Ramos (cell line): ENCODE data around the gene DDB1.

Source experiments
- in situ Hi-C: fragments of 300-500 bp; cut with MboI; formaldehyde crosslinking; loops from one replicate; pipeline ENCODE4 v1.14.3; 2022; ENCODE audit warnings: low sequenced_read_pairs; ENCODE audit not compliant: unreplicated experiment

DDB1 gene

DNA sequence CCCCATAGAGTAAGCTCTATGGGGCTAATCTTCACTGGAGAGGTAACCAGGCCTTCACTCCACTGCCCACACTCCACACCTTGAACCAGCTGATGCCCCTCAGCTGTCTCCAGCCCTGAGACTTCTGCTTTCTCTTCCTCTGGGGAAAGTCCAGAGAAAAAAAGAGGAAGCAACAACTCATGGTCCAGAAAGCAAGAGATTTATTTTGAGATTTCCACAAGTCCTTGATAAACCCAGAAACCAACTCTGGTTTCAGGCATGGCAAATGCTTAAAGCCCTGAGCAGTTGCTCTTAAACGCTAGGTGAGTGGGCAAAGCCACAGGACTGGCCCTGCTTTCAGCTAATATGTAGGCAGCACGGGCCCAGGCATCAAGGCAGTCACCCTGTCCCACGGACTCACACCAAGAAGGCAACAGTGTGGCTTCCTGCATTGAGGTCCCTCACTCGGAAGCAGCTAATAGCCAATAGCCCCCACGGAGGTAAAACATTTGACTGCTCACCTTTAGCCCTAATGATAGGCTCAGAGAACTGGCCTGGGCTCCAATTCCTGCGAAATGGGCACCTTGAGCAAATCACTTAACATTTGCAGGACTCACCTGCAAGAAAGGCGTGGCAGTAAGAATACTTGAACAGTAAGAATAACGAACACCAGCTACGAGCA, 24.5 kb upstream of the DDB1 start:
- in situ Hi-C loops, result no loop called here

DNA sequence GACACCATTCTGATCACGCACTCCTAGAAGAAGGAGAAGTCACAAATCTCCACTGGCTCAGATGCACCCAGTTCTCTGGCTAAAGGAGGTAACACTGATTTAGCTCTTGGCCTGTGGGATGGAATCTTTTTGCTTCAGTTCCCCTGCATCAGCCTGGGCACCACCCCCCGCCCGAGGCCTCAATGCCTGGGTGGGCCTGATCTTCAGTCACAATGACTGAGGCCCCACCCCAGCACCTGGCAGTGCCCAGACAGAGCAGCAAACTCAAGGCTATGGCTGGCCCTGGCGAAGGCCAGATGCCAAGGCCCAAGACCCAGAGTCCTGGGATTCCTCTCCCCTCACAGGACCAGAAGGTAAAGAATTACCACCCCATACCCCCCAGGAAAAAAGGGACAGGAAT, 23.8 kb upstream of the DDB1 start:
- in situ Hi-C loops, result no loop called here

DNA sequence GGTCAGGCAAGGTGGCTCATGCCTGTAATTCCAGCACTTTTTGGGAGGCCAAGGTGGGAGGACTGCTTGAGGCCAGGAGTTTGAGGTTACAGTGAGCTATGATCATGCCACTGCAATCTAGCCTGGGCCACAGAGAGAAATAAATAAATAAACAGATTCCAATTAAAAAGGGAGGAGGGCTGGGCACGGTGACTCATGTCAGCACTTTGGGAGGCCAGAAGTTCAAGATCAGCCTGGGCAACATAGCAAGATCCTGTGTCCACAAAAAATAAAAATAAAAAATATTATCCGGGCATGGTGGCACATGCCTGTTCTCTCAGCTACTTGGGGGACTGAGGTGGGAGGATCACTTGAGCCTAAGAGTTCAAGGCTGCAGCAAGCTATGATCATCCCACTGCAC, 21.3 kb upstream of the DDB1 start:
- in situ Hi-C loops, result no loop called here

DNA sequence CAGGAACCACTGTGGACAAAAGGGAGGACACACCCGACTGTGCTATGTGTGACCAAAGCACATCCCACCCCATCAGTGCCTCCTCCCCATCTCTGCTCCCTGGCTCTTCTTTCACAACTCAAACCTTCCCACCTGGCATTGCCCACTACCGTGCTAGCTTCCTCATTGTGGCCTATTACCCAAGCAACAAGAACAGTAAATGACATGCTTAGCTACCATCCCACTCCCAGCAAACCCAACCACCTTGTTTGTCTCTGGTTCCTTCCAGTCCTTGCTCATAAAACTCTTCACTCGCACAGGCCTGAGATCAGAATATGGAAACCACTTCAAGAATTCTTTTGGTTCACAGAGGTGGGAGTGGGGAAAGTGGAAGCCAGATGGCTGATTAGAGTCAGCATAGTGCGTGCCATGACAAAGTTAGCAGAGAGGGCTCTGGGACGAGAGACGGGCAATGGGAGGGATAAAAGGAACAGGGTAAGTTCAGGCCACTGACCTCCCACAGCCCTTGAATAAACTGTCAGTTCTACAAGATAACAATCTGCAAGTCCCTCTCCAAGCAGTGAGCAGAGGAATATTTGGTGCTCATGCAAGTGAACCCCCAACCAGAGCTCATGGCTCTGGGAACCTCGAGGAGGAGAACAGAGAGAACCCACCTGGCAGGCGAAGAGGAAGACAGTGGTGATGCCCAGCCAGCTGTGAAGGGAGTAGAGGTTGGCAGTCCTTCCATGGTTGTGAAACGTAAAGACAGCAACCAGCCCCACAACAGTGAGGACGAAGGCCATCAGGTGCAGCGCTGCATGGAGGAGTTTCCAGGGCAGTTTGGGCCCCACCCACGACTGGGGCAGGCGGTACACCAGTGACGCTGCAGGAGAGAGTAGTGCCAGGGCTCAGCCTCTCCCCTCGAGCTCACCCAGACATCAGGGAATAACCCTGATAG, 20.5 kb upstream of the DDB1 start:
- in situ Hi-C loops, result no loop called here

DNA sequence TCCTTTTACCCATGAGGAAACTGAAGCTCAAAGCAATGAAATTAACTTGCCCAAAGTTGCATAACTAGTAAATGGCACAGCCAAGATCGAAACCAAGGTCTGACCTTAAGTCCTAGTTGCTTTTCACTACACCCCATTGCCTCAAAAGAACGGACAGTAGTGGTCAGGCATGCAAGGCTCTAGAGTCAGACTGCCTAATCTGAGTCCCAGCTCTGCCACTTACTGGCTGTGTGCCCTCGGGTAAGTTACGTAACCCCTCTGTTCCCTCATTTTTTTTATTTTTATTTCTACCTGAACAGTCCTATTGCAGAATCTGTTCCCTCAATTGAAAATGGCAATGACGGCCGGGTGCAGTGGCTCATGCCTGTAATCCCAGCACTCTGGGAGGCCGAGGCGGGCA, 19.1 kb upstream of the DDB1 start:
- in situ Hi-C loops, result no loop called here

DNA sequence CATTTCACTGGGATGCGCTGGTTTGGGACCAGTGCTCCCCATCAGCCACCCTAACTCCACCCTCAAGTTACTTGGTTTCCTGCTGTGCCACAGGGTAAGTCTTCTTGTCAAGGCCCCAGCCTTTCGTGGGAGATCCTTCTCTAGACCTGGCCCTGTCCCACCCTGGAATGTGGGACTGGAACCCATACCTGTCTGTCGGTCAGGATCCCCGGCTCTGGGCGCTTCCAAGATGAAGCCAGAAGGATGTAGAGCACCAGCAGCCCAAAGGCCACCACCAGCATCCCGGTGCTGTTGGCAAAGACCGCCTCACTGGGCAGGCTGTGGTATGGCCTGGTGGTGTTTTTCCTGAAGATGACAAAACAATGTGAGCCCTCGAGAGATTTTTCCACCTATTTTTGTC, 17.9 kb upstream of the DDB1 start:
- in situ Hi-C loops, result no loop called here

DNA sequence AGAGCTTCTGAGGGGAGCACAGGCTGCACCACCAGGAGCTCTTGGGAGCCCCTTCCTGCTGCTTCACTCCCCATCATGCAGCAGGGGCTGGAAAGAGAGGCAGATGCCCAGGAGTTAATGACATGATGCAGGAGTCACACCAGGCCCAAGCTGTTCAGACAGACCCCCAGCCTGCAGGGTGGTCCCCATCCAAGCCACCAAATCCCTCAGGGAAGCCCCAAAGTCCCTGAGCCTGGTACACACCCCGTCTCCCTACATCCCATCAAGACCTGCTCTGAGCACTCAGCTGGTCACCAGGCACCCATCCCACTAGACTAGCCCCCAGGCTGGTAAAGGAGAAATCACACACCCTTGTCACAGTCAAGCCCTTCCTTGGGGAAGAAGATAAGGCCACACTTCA, 17.4 kb upstream of the DDB1 start:
- in situ Hi-C loops, result no loop called here

DNA sequence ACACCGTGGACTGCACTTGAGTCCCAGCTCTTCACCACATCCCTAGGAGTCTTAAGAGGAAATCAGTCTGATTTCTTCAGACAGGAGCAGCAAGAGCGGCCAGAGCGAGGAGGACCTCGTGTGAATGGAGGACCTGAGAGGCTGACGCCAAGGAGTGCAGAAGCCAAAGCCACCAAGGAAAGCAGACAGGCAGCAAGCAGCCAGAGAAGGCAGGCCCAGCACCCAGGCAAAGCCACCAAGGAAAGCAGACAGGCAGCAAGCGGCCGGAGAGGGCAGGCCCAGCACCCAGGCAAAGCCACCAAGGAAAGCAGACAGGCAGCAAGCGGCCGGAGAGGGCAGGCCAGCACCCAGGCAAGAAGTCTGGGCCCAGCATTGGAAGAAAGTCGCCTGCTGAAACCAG, 17.0 kb upstream of the DDB1 start:
- in situ Hi-C loops, result no loop called here

DNA sequence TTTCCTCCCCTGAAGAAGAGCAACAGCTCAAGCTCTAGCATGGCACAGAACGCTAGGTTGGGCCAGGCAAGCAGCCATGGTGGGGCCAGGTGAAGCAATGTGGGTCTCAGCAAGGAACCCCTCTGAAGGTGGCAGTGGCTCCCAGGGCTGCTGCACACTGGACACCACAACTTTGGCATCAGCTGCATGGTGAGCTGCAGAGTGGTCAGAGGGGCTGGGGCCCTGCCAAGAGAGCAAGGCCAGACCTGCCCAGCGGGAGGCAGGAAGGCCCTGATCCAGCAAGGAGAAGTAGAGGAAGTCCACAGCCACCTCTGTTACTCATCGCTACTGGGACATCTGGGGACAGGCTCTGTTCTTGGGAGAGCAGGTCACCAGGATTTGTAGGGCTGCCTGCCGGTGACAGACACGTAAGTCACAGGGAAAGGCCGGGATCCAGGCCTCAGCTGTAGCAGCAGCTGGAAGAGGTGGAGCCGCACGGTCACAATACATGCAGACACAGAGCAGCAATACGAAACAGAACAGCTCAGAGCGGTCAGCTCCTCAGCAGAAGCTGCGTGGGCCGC, 16.4 kb upstream of the DDB1 start:
- in situ Hi-C loops, result no loop called here

DNA sequence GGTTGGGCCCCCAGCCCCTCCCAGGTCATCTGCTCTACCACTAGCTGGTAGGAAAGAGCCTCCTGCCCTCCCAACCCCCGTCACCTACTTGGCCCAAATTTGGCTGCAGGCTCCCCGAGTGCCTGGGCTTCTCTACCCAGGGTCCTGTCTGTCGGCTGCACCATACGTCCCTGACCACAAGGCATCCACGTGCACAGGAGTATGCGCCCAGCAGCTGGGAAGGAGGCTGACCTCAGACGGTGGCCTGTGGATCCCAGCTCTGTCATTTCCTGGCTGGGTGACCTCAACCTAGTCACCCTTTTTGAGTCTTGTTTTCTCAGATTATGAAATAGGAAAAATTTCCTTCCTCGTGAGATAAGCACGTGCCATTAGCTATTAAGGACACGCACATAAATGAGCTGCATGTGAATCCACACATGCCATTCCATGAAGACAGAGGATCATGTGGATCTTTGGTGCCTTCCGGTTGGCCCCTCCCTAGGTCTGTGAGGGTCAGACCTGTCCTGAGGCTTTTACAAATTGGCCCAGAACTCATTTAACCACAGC, 15.1 kb upstream of the DDB1 start:
- in situ Hi-C loops, result no loop called here

DNA sequence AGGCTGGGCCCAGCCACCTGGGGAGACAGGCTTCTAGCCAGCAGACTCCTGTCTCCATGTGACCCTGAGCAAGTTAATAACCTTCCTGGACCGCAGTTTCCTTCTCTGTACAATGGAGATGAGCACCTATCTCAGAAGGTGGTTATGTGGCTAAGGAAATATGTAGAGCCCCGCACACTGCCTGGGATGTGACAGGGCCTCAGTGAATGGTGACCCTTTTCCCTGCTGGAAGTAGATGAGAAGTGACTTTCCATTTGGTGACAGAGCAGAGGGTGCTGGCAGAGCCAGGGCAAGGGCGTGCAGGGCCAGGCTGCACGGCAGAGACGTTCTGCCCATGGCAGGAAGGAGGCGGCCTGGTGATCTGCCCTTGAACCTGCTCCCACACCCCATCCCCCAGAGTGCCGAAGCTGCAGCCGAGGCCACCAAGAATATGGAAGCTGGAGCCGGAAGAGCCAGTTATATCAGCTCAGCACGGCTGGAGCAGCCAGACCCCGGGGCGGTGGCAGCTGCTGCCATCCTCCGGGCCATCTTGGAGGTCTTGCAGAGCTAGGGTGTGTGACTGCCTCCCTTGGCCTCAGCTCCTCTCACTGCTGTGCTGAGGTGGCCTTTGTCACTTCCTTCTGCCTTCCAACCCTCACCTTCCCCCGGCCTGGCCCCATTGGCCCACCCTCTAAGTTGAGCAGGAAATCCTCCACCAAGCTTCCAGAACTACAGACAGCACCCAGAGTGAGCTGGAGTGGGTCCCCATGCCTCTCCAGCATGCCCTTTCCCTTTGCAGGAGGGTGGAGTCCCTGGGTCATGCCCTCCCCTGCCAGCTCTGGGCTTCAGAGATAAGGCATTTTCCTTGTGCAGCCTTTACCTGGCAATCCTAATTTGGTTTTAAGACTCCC, 13.3 kb upstream of the DDB1 start:
- in situ Hi-C loops, result no loop called here

DNA sequence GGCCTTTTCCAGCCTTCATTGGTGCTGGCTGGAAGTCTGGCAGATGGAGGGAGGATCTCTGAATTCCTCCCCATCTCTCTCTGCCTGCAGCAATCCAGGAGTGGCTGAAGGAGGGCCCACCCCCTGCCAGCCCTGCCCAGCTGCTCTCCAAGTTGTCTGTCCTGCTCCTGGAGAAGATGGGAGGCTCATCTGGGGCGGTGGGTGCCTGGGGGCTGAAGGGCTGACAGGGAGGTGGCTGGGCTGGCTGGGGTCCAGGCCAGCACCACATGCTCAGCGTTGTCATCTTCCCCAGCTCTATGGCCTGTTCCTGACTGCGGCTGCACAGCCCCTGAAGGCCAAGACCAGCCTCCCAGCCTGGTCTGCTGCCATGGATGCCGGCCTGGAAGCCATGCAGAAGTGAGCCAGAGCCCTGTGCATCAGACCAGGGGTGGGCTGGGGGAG, 12.3 kb upstream of the DDB1 start:
- in situ Hi-C loops, result no loop called here

DNA sequence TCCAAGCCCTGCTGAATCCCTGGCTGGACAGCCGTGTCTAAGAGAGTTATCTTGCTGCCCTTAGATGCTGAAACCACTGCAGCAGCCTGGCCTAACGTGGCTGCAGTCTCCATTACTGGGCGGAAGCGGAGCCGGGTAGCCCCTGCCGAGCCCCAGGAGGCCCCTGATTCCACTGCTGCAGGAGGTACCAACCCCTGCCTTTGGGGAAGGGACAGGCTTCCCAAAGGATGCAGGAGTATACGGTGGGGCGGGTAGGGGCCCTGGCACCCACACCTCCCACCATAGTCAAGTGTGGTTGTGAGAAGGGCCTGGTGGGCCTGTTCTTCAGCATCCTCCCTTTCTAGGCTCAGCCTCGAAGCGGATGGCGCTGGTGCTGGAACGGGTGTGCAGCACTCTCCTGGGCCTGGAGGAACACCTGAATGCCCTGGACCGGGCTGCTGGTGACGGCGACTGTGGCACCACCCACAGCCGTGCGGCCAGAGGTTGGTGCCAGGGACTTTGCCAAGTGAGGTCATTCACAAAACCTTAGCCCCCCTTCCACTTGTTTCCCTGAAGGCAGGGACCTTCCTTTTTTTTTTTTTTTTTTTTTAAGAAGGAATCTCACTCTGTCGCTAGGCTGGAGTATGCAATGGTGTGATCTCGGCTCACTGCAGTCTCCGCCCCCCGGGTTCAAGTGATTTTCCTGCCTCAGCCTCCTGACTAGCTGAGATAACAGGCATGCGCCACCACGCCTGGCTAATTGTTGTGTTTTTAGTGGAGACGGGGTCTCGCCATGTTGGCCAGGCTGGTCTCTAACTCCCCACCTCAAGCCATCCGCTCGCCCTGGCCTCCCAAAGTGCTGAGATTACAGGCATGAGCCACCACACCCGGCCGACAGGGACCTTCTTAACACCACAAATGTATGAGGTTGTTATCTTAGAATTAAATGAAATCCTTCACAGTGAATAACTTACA, 11.2 kb upstream of the DDB1 start:
- in situ Hi-C loops, result no loop called here

DNA sequence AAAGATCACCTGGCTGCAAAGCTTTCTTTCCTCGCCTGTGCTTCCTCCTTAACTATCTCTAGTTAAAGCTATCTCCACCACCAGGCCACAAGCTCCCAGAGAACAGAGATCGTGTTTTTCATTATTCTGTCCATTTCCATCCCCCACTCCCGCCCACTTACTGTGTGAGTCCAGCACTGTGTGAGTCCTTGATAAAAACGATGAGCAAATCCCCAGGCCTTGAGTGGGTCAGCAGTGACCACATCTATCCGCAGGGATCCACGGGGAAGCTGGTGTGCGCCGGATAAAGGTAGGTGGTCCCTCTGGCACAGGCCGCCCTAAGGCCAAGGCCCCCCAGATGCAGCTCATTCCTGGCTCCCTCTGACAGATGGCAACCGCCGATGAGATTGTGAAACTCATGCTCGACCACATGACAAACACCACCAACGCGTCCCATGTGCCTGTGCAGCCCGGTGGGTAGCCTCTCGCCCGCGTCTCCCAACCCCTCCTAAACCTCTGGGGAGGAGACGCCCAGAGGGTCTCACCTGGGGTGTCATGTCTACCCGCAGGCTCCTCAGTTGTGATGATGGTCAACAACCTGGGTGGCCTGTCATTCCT, 9.4 kb upstream of the DDB1 start:
- in situ Hi-C loops, result no loop called here

DNA sequence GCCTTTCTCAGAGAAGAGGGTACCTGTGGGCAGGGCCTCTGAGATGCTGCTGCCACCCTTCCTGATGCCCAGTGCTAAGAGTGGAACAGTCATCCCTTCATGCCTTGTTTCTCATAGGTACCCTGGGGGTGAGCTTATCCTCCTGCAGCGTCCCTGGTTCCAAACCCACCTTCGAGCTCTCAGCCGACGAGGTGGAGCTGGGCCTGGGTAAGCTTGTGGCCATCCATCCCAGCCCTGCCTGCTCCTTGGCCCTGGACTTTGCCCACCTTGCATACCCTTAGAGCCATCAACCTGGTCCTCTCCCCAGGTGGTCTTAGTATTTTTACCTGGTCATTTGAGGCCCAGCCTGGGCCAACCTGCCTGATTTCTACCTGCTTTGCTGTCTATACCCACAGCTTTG, 8.8 kb upstream of the DDB1 start:
- in situ Hi-C loops, result no loop called here

DNA sequence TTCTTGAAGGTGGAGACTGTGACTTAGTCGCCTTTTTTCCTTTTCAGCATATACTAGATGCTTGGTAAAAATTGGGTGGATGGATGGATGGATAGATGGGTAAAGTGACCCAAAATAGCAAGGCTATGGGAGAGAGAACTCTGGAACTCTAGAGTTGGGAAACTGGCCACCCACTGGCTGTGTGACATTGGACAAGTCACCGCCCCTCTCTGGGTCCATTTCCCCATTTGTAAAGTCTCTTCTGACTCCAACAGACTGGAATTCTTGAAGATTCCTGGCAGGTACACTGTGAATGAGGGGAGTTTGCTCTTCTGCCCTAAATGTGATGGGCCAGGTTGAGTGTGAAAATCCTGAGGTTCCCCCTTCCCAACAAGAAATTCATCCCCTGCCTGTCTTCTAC, 8.1 kb upstream of the DDB1 start:
- in situ Hi-C loops, result no loop called here

DNA sequence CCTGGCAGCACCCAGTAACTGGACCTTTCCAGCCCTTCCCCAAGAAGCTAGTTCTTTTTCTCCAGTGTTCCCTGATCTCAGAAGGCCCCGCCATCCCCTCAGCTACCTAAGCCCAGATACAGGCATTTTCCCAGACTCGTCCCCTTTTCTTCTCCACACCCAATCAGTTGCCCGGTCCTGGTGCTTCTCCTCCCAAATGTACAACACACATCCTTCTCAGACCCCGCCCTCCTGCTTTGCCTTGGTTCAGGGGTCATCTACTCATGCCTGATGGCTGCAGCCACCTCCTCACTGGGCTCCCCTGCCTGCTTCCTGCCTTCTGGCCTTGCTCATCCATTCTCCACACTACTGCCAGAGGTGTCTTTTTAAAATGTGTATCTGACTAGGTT, 6.6 kb upstream of the DDB1 start:
- in situ Hi-C loops, result loop anchor here (5.0 kb wide), 1 partner anchor 48 kb away; no protein-coding TSS in a partner anchor

DNA sequence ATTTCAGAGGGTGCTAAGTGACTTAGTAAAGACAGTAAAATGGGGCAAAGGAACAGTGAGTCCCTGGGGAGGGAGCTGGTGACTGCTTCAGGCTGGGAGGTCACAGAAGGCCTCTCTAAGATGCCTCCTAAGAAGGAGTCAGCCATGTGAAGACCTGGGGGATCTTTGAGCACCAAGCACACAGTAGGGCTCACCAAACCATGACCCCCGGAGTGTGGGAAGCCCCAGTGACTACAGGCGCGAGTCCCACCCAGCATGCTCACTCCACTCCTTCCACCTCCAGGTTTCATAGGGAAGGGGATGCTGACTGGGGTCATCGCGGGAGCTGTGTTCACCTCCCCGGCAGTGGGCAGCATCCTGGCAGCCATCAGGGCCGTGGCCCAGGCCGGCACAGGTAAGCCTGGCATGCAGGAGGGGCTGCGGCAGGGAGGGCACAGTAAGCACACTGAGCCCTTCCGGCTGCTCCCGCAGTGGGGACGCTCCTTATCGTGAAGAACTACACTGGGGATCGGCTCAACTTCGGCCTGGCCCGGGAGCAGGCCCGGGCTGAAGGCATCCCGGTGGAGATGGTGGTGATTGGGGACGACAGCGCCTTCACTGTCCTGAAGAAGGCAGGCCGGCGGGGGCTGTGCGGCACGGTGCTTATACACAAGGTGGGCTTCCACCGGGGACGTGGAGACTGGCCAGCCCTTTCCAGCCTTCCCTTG, 6.0 kb upstream of the DDB1 start:
- in situ Hi-C loops, result loop anchor here (5.0 kb wide), 1 partner anchor 48 kb away; no protein-coding TSS in a partner anchor
